Activated naive CD4-positive, alpha-beta T cell treated with anti-CD3 and anti-CD28 coated beads, Interleukin-2, amount 50 U/mL, for 72 hours (primary cell): Measurements from ENCODE around the gene PIK3CG. TPM values are rescaled to one million over a fixed set of nuclear protein-coding genes. Genes with fewer than 3 reads are reported as not detected.

Source experiments
- ATAC-seq, 2 donors: fragments of 150-1000 bp; cut with Tn5 transposase; 2 replicates each; pipeline ENCODE4 v1.10.0; 2021; ENCODE audit warnings: mild to moderate bottlenecking in 2 of 2, moderate library complexity in 2 of 2
- DNase-seq, 2 donors: peaks; one replicate each; pipeline ENCODE4 v3.0.0; 2021 to 2022; ENCODE audit warnings: low spot score in 2 of 2
- H3K27ac Mint-ChIP-seq, 2 donors: one replicate each; pipeline ENCODE4 v1.8.0; 2022; ENCODE audit warnings: mild to moderate bottlenecking in 2 of 2, mixed read lengths in 2 of 2
- H3K36me3 Mint-ChIP-seq, 2 donors: one replicate each; pipeline ENCODE4 v1.8.0; 2022; ENCODE audit warnings: mixed read lengths in 2 of 2
- H3K9me3 Mint-ChIP-seq, 2 donors: one replicate each; pipeline ENCODE4 v1.8.0; 2022; ENCODE audit warnings: mixed read lengths in 2 of 2
- total RNA-seq, 2 donors: library from RNA; stranded (reverse); gene quantifications; one replicate each; pipeline ENCODE4 v1.2.3, GENCODE V29; 2022

The PIK3CG gene
- total RNA-seq, 2 donors from 2014 or later = 7.2 to 17.3 TPM

DNA sequence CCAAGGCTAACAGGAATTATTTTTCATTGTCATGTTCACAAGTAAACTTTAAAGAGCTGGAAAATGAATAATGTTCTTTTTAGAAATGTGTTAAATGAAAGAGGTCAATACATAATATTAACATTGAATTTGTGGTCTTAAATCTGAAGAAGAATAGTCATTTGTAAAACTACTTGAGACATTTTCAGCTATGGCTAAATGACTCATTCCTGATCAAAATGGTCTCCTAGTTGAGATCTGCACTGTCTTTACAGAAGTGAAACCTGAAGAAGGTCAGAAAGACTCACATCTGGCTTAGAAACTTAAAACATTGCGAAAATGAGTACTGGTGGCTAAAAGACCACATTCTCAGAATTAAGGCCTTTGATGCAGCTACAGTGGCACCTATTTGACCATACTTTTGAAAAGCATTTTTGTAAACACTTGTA lies 5.9 kb downstream of the PIK3CG start:
- Mint-ChIP-seq H3K27ac (peak overlapping the region in 1 of 2 donors; percentile 79), H3K36me3 (peaks cover 48 to 60% of the 10 kb centered on the region in 2 donors), H3K9me3 (peaks cover 0 to 7% of the 10 kb centered on the region in 2 donors)
- DNase-seq (no peak), ATAC-seq (peak; percentile 81 to 86)

DNA sequence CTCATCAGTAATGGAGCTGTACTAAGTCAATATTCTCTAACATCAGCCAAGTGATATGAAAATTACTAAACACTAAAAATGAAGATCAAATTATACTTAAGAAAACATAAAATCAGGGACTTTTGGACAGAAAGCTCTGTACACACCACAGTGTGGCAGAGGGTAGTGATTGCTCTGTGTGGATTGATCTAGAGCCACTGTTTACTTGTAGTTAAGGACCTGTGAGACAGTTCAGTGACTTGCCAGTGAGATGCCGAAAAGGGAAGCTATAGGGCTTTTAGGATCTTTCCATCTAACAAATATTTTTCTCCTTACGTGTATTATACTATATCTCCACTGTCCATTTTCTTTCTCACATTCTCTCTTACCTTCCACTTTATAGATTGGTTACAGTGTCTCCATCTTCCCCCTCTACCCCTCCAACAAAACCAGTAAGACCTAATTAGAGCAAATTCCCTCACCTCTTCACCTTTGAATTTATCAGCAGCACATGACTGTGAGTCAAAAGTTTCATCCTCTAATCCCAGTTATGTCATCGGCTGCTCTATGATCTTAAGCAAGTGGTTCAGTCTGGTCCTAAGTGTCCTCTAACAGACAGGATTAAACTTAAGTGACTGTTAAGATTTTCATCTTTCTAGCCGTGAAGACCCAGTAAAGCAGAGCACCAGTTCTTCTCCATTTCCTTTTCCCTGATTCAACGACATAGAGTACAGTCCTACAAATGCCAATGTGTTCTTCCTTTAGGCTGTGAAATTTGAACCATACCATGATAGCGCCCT lies 6.9 kb downstream of the PIK3CG start:
- ATAC-seq (peak; percentile 32 to 36), DNase-seq (no peak)
- H3K9me3 Mint-ChIP-seq = peaks cover 0 to 7% of the 10 kb centered on the region in 2 donors
- H3K36me3 Mint-ChIP-seq = peaks cover 53 to 54% of the 10 kb centered on the region in 2 donors
- H3K27ac Mint-ChIP-seq = peak overlapping the region; percentile 18 to 79

DNA sequence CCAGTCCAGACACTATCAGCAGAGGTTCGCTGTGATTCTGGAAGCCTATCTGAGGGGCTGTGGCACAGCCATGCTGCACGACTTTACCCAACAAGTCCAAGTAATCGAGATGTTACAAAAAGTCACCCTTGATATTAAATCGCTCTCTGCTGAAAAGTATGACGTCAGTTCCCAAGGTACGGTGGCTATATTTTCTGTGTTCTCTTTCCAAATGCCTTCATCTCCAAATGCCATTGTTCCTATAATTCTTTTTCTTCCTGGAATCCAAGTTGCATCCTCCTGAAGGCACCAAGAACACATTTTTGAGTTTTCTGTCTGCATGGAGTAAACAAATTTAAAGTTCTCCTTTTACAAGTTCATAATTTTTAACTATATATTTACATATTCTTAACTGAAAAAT lies 7.7 kb downstream of the PIK3CG start:
- Mint-ChIP-seq H3K9me3 (peaks cover 0 to 7% of the 10 kb centered on the region in 2 donors), H3K27ac (peak overlapping the region in 1 of 2 donors; percentile 79), H3K36me3 (peaks cover 46 to 56% of the 10 kb centered on the region in 2 donors)
- DNase-seq = no peak
- no peak for ATAC-seq

DNA sequence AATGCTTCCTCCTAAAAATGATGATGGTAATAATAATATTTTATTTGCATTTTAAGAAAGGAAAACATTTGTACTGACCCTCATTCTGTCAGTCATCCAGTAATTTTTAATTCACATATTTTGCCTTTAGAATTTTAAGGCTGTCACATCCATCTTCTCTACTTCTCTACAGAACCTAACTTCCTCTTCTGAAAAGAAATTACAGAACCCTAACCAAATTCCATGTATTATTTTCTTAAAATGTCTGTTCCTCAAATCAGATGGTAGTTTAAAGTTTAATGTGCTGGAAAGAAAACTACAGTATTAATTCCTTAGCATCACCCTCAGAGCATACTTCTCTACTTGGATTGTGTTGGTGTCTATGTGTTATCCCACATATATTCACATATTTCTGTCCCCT lies 9.0 kb downstream of the PIK3CG start:
- no peak for DNase-seq
- Mint-ChIP-seq H3K9me3 (peaks cover 0 to 4% of the 10 kb centered on the region in 2 donors), H3K27ac (no peak overlapping the region), H3K36me3 (peaks cover 41 to 47% of the 10 kb centered on the region in 2 donors)
- ATAC-seq = no peak

DNA sequence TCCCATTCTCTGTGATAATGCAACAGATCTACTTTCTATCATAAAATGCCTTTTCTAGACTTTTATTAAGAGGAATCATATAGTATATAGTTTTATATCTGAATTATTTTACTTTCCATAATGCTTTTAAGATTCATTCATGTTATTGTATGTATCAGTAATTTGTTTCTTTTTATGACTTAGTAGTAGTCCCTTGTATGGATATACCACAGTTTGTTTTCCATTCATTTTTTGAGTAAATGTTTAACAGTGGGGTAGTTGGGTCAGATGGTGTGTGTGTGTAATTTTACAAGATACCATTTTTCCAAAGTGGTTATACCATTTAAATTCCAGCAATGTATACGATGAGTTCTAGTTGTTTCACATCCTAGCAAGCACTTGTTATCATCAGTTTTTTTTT lies 10.4 kb downstream of the PIK3CG start:
- no peak for DNase-seq
- Mint-ChIP-seq H3K9me3 (peaks cover 0 to 4% of the 10 kb centered on the region in 2 donors), H3K27ac (no peak overlapping the region), H3K36me3 (peaks cover 45 to 57% of the 10 kb centered on the region in 2 donors)
- ATAC-seq = no peak

DNA sequence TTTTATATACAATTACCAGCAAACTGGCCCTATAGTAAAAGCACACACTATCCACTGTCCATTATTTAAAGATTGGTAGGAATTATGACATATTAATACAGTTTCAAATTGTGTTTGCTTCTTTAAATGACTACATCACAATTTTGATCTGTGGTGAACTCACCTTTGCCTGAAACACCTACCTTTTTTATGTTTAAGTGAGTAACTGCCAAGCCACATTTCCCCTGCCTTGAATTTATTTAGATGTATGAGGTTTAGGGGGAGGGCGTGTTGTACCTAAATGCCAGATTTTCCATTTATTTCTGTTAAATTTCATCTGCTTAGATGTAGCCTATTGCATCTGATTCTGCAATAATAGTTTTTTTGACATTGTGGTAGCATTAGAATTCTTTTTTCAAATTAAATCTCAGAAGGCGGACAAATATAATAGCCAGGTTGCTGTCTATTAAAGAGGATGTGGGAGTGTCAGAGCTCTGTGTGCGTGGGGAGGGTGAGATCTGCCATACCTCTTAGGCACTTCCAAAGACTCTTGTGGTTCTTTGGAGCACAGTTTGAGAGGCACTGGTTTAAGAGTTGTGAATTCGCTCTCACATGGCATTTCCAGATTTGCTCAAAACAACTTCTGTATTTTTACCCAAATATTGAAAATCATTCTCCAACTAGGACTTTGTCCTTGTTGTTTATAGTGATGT lies 13.8 kb downstream of the PIK3CG start:
- H3K9me3 Mint-ChIP-seq = peaks cover 0 to 4% of the 10 kb centered on the region in 2 donors
- DNase-seq (no peak), ATAC-seq (peak; percentile 61 to 66)
- peaks cover 49 to 64% of the 10 kb centered on the region in 2 donors for H3K36me3 Mint-ChIP-seq
- peak overlapping the region in 1 of 2 donors; percentile 45 for H3K27ac Mint-ChIP-seq

DNA sequence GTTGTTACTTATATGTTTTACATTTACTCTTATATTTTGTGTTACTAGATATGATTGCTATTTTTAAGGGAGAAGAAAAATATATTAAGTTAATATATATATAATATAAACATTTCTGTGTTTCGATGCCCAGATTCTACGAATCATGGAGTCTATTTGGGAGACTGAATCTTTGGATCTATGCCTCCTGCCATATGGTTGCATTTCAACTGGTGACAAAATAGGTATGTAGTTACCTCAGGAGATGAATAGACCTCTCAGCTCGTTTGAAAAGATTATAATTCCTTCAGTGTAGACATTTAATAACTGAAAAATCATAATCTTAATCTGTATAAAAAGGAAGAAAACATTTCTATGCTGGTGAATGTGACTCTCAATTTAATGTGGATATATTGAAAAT lies 16.9 kb downstream of the PIK3CG start:
- Mint-ChIP-seq H3K36me3 (peaks cover 47 to 68% of the 10 kb centered on the region in 2 donors), H3K9me3 (no peaks in the 10 kb centered on the region)

DNA sequence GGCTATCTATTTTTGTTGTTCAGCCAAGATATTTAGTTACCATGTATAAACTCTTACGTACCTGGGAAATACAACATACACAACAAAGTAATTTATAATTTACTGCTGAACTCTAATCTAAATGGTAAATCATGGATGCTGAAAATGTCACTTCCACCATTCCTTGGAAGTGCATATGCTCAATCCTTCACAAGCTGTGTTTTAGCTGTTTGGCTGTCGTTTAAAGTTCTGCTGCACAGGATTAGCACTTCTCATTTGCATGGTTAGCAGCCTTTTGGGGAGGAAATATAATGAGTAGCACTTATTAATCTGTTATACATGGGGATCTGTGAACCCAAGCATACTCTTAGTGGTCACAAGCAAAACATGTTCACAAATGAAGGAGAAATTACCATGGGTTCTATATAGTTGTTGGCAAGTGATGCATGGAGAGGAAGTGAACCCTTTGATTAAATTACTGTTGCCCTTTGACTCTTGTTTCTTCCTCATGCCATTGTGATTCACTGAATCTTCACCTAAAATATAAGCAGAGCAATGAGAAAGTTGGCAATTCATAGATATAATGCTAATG lies 18.5 kb downstream of the PIK3CG start:
- no peak for DNase-seq
- no peaks in the 10 kb centered on the region for H3K9me3 Mint-ChIP-seq
- no peak overlapping the region for H3K27ac Mint-ChIP-seq
- peaks cover 49 to 71% of the 10 kb centered on the region in 2 donors for H3K36me3 Mint-ChIP-seq
- no peak for ATAC-seq

More for the DNA sequence above, 16.9 kb downstream of the PIK3CG start:
- ATAC-seq (no peak), DNase-seq (no peak)
- H3K27ac Mint-ChIP-seq = no peak overlapping the region

DNA sequence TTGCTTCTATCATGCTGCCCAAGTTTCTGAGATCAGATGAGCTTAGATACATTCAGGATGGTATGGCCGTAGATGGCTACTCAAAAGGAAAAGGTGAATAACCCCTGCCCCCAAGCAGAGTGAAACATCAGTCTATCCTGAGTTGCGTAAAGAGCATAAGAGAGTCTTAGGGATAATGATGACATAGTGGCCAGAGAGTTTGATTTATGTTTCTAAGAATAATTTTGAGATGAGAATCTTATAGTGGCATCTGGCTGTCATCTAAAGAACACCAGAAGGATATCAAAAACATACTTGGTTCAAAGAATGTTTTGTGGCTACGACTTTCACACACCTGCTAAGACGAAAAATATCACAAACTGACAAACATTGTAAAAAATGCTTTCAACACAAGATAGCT lies 20.6 kb downstream of the PIK3CG start:
- Mint-ChIP-seq H3K9me3 (no peaks in the 10 kb centered on the region), H3K27ac (peak overlapping the region in 1 of 2 donors; percentile 26), H3K36me3 (peaks cover 47 to 63% of the 10 kb centered on the region in 2 donors)
- DNase-seq (no peak), ATAC-seq (no peak)

DNA sequence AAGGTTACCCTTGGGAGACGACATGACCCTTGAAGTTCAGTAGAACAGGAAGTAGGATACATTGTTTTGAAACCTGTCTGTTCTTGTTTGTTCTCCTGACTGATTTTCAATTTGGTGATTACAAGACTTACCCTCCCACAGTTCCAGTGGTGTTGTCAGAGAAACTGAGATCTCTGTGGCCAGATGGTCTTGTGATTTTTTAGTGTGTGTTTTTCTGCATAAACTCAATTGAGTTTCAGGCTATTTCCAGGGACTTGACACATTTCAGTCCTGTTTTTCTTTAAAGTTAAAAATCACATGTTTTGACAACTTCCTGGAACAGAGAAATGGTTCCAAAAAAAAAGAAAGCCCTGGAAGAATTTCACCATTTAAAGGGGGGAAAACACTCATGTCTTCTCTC lies 22.3 kb downstream of the PIK3CG start:
- Mint-ChIP-seq H3K27ac (peak overlapping the region; percentile 16 to 47), H3K9me3 (no peaks in the 10 kb centered on the region), H3K36me3 (peaks cover 51 to 60% of the 10 kb centered on the region in 2 donors)
- no peak for DNase-seq
- peak; percentile 53 to 90 for ATAC-seq

DNA sequence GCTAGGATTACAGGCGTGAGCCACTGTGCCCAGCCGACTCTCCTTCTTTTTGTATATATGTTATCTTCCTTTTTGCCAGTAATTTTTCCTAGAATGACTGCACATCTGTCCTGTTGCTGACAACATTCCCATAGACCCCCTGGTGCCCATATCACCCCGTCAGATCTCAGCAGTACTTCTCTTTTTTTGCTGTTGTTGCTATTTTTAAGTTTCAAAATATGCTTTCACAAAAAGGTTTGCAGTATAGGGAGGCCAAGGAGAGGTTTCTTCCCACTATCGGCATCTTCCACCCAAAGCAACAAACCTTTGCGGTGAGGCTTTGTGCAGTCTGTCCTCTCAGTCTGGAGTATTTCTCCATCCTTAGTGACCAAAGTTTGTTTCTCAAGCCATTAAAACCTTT lies 23.1 kb downstream of the PIK3CG start:
- H3K36me3 Mint-ChIP-seq = peaks cover 47 to 52% of the 10 kb centered on the region in 2 donors
- H3K9me3 Mint-ChIP-seq = no peaks in the 10 kb centered on the region
- DNase-seq (no peak), ATAC-seq (no peak)
- peak overlapping the region in 1 of 2 donors; percentile 47 for H3K27ac Mint-ChIP-seq

DNA sequence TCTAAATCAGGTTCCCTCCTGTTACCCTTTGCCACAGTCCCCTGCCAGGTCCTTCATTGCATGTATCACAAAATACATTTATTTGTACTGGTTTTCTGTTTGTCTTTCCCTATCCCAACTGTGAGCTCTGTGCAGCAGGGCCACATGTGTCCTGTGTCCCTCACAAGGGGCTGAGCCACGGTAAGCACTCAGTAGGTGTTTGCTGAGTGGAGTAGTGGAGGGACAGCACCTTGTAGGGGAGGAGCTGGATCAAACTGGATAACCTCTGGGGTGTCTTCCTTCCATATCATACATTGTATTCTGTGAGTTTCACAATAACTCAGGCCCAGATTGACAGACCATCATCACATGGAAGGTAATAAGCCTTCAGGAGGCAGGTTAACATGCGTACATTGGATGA lies 25.9 kb downstream of the PIK3CG start:
- H3K36me3 Mint-ChIP-seq = peaks cover 31 to 33% of the 10 kb centered on the region in 2 donors
- ATAC-seq (peak in 1 of 2 donors; percentile 43), DNase-seq (no peak)
- H3K9me3 Mint-ChIP-seq = no peaks in the 10 kb centered on the region
- peak overlapping the region; percentile 33 to 57 for H3K27ac Mint-ChIP-seq

DNA sequence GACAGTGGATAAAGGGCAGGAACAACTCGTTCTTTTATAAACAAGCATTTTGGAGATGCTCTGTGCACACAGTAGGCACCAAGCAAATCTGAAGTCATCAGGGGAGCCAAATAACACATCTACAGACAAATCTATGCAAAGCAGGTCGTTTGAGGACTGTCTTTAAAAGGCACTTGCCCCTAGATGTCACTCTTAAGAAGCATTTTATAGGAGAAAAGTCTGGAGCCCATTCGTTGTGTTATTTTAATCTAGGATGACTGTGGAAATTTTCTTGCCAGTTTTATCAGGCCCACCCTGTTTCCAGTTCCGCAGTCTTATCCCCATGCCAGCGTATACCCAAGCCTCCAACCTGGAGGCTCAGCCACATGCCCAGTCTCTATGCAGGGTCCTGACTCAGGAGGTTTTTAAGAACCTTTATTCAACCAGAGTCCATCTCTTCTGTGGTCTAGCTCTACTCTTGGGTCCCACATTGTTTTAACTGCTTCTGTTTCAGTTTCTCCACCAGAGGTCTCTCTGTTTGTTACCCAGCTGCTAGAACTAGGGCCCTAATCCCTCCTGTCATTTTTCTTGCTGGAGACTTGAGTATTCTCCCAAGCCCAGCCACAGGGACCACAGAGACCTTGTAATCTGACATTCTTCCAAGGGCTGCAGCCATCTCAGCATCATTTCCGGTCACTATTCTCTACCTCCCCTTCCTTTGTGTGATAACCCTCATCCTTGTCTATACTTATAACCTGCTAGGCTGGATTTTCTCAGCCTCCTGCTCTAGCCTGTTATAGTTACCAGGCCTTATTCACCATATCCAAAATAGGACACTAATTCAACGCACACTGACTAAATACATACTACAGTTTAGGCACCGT lies 26.7 kb downstream of the PIK3CG start:
- ATAC-seq = no peak
- Mint-ChIP-seq H3K9me3 (no peaks in the 10 kb centered on the region), H3K27ac (peak overlapping the region in 1 of 2 donors; percentile 51), H3K36me3 (peaks cover 23 to 33% of the 10 kb centered on the region in 2 donors)
- DNase-seq = no peak

DNA sequence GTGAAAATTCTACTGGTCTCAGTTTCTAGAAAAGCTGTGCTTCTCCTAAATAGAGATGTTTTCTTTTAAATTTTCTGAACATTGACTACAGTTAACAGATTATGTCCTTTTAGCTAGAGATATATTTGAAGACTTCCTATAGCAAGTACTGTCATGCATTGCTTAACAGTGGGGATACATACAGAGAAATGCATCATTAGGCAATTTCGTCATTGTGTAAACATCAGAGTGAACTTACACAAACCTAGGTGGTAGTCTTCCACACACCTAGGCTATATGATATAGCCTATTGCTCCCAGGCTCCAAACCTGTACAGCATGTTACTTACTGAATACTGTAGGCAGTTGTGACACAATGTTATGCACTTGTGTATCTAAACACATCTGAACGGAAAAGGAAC lies 28.5 kb downstream of the PIK3CG start:
- H3K27ac Mint-ChIP-seq = no peak overlapping the region
- ATAC-seq (no peak), DNase-seq (no peak)
- peaks cover 4 to 6% of the 10 kb centered on the region in 2 donors for H3K9me3 Mint-ChIP-seq
- H3K36me3 Mint-ChIP-seq = peaks cover 21 to 34% of the 10 kb centered on the region in 2 donors

DNA sequence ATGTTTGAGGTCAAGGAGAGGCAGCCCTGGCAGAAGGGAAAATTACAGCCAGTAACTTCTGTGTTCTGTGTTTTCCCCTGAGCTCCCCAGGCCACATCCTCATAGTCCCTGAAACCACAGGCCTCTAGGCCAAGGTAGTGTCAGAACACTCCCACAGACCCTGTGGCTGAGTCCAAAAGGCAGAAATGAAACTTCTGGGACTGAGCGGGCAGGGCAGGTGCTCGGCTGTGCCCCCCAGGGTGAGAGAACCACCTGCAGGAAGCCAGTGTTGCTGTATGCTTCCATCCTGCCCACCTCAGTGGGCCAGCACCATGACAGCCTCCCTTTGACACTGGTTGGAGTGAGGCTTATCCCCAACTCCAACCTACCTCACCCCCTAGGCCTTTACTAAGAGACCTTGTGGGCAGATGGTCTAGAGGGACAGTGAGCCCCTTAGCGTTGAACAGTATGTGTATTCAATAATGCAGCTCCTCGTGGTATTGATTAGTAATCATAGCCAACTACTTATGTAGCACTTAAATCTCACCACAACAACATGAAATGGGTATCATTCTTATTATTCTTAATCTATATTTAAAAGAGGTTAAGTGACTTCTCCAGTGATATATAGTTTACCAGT lies 30.3 kb downstream of the PIK3CG start:
- peaks cover 22 to 41% of the 10 kb centered on the region in 2 donors for H3K36me3 Mint-ChIP-seq
- ATAC-seq (peak; percentile 84 to 91), DNase-seq (peak; percentile 15 to 67)
- H3K27ac Mint-ChIP-seq = no peak overlapping the region
- H3K9me3 Mint-ChIP-seq = peaks cover 9 to 13% of the 10 kb centered on the region in 2 donors

DNA sequence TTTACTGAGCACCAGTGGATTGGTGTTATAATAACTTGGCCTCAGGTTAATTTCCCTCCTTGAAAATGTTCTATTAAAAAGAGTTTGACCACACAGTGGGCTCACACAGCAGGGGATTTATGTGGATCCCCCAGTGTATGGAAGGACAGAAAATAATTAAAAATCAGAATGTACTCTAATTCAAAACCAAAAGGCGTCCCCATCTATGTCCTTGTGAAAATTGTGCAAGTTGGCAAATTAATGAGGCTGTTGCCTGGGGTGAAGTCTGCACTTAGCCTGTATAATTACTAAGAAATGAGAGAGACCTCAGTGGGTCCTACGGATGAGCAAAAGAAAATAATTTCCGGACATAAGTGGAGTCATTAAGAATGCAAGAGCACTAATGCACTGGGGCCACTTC lies 31.1 kb downstream of the PIK3CG start:
- H3K27ac Mint-ChIP-seq = no peak overlapping the region
- ATAC-seq (no peak), DNase-seq (no peak)
- peaks cover 9 to 13% of the 10 kb centered on the region in 2 donors for H3K9me3 Mint-ChIP-seq
- peaks cover 25 to 41% of the 10 kb centered on the region in 2 donors for H3K36me3 Mint-ChIP-seq
